Upper lobe of left lung (tissue), 6 donors: Measurements from ENCODE around the gene COBLL1. TPM values are rescaled to one million over a fixed set of nuclear protein-coding genes. Genes with fewer than 3 reads are reported as not detected.

Experiments
- ATAC-seq, 2 donors: fragments of 200-7000 bp; cut with Tn5 transposase; one replicate each; pipeline ENCODE4 v1.9.1; 2022; ENCODE audit warnings: mild to moderate bottlenecking in 2 of 2, moderate library complexity in 2 of 2; ENCODE audit not compliant: low FRiP score in 2 of 2
- DNase-seq, 2 donors: peaks; one replicate each; pipeline ENCODE4 v3.0.0-alpha.2; 2019 to 2020
- H3K27ac ChIP-seq, 4 donors: fragments of 200-600 bp; sonication (generic); one replicate each; pipeline ENCODE4 v1.5.1; 2016 to 2019
- H3K27me3 ChIP-seq, 4 donors: fragments of 200-600 bp; sonication (generic); one replicate each; pipeline ENCODE4 v1.5.1; 2017 to 2019
- H3K36me3 ChIP-seq, 4 donors: fragments of 200-600 bp; sonication (generic); one replicate each; pipeline ENCODE4 v1.5.1; 2016 to 2019
- H3K4me1 ChIP-seq, 4 donors: fragments of 200-600 bp; sonication (generic); one replicate each; pipeline ENCODE4 v1.5.1; 2018 to 2019
- H3K4me3 ChIP-seq, 4 donors: fragments of 200-600 bp; sonication (generic); one replicate each; pipeline ENCODE4 v1.5.1; 2017 to 2019; ENCODE audit warnings: mild to moderate bottlenecking in 2 of 4, moderate library complexity in 1 of 4
- H3K9me3 ChIP-seq, 4 donors: fragments of 200-600 bp; sonication (generic); one replicate each; pipeline ENCODE4 v1.5.1; 2018 to 2019
- CTCF ChIP-seq, 6 experiments: fragments of 450-650 bp in 4 of 6; fragments of 200-600 bp in 2 of 6; sonication (generic) in 2 of 6; IDR thresholded peaks; one replicate each; pipeline ENCODE4 v1.5.1; 2016 to 2019; ENCODE audit warnings: antibody characterized with exemption in 6 of 6
- EP300 ChIP-seq, 4 donors: sonication (generic); formaldehyde crosslinking; IDR thresholded peaks; one replicate each; pipeline ENCODE4 v1.5.1; 2017; ENCODE audit warnings: antibody characterized with exemption in 4 of 4, control low read depth in 2 of 4
- POLR2A ChIP-seq, 4 donors: fragments of 450-650 bp; IDR thresholded peaks; one replicate each; pipeline ENCODE4 v1.5.1; 2016 to 2017; ENCODE audit warnings: antibody characterized with exemption in 4 of 4, mild to moderate bottlenecking in 2 of 4
- POLR2AphosphoS5 ChIP-seq, 2 donors: sonication (generic); formaldehyde crosslinking; IDR thresholded peaks; one replicate each; pipeline ENCODE4 v1.5.1; 2017; ENCODE audit warnings: antibody characterized with exemption in 2 of 2
- WGBS, 2 donors: methylation state at CpG; one replicate each; pipeline ENCODE4 v1.1.5; 2017 to 2018; 5-methylcytosine and 5-hydroxymethylcytosine counted together
- total RNA-seq, 6 donors: library from RNA; depleted of rRNA in 4 of 6; stranded (reverse); fragments of >200 nt in 4 of 6; gene quantifications; one replicate each; pipeline versions ENCODE4 v1.1.0 to v1.2.1, GENCODE V29; 2016 to 2021
- donor health status: DM: no; HTN: no; CAD: no; lungs with moderate emphysema.
- donor health status: DM: no; HTN: yes; CAD: no; lungs with severe emphysema.

The COBLL1 gene
- total RNA-seq, 6 donors from 2014 or later = 64.3 to 128 (median 90.1) TPM

DNA sequence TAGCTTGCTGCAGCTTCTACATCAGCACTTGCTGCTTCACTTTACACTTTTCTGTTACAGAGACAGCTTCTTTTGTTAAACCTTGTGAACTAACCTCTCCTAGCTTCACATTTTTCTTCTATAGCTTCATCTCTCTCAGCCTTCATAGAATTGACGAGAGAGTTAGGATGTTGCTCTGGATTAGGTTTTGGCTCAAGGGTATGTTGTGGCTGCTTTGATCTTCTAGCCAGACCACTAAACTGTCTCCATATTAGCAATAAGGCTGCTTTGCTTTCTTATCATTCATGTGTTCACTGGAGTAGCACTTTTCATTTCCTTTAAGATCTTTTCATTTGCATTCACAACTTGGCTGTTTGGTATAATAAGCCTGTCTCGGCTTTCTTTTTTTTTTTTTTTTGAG is 174.1 kb downstream of the COBLL1 start:
- no peaks in the 10 kb centered on the region for H3K9me3 ChIP-seq
- TF ChIP-seq EP300 (IDR thresholded peaks at IDR 0.05) = no peak
- no peak for TF ChIP-seq POLR2AphosphoS5 (IDR thresholded peaks at IDR 0.05)
- TF ChIP-seq POLR2A (IDR thresholded peaks at IDR 0.05) = no peak
- no peak for TF ChIP-seq CTCF (IDR thresholded peaks at IDR 0.05)
- ATAC-seq = no peak

GRCh38 chr2:164664070-164664469 is 177.6 kb downstream of the COBLL1 start:
- no peaks in the 10 kb centered on the region for H3K36me3 ChIP-seq
- no peak overlapping the region for H3K4me3 ChIP-seq
- TF ChIP-seq CTCF (IDR thresholded peaks at IDR 0.05) = no peak
- TF ChIP-seq EP300 (IDR thresholded peaks at IDR 0.05) = no peak
- no peak for TF ChIP-seq POLR2AphosphoS5 (IDR thresholded peaks at IDR 0.05)
- no peak for TF ChIP-seq POLR2A (IDR thresholded peaks at IDR 0.05)

More for the DNA sequence above, 174.1 kb downstream of the COBLL1 start:
- Histone ChIP-seq H3K36me3 (no peaks in the 10 kb centered on the region), H3K4me3 (no peak overlapping the region), H3K27ac (no peak overlapping the region), H3K27me3 (no peaks in the 10 kb centered on the region), H3K4me1 (no peaks in the 10 kb centered on the region)
- no peak for DNase-seq
- WGBS, 2 donors = 82 to 86% methylated on average over 2 of the region's 2 CpGs

GRCh38 chr2:164662868-164663631 is 178.6 kb downstream of the COBLL1 start:
- Histone ChIP-seq H3K4me3 (no peak overlapping the region), H3K27me3 (no peaks in the 10 kb centered on the region), H3K4me1 (no peaks in the 10 kb centered on the region), H3K27ac (no peak overlapping the region), H3K36me3 (no peaks in the 10 kb centered on the region), H3K9me3 (no peaks in the 10 kb centered on the region)
- DNase-seq (no peak), ATAC-seq (no peak)
- whole genome bisulfite sequencing, 2 donors = 91 to 97% methylated on average over 1 of the region's 1 CpG
- TF ChIP-seq POLR2AphosphoS5 (IDR thresholded peaks at IDR 0.05) = no peak
- no peak for TF ChIP-seq EP300 (IDR thresholded peaks at IDR 0.05)
- no peak for TF ChIP-seq CTCF (IDR thresholded peaks at IDR 0.05)
- TF ChIP-seq POLR2A (IDR thresholded peaks at IDR 0.05) = no peak

More at GRCh38 chr2:164664070-164664469, 177.6 kb downstream of the COBLL1 start:
- H3K4me1 ChIP-seq = no peaks in the 10 kb centered on the region
- no peaks in the 10 kb centered on the region for H3K27me3 ChIP-seq
- H3K9me3 ChIP-seq = no peaks in the 10 kb centered on the region
- ATAC-seq (no peak), DNase-seq (no peak)
- no peak overlapping the region for H3K27ac ChIP-seq

DNA sequence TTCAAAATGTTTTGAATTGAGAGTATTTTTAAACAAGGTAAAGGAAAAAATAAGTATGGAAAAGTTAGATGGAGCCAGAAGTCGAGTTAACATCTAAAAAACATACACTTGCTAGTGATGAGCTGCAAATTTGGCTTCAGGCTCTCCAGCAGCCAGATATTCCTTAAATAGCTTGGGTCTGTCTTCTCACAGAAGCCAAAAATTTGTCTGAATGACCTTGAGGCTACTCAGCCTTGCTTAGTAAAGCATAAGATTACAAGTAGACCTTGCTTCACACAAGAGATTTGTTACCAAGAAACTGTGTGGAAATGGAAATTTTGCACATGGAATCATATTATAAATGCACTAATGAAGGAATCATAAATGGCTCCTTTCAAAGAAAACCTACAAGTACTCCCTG is 179.6 kb downstream of the COBLL1 start:
- Histone ChIP-seq H3K27me3 (no peaks in the 10 kb centered on the region), H3K9me3 (no peaks in the 10 kb centered on the region), H3K36me3 (no peaks in the 10 kb centered on the region), H3K4me1 (no peaks in the 10 kb centered on the region), H3K4me3 (no peak overlapping the region), H3K27ac (no peak overlapping the region)
- ATAC-seq = no peak
- TF ChIP-seq CTCF (IDR thresholded peaks at IDR 0.05) (no peak), EP300 (IDR thresholded peaks at IDR 0.05) (no peak), POLR2AphosphoS5 (IDR thresholded peaks at IDR 0.05) (no peak), POLR2A (IDR thresholded peaks at IDR 0.05) (no peak)
- 73 to 79% methylated on average over 1 of the region's 1 CpG for WGBS, 2 donors
- no peak for DNase-seq

DNA sequence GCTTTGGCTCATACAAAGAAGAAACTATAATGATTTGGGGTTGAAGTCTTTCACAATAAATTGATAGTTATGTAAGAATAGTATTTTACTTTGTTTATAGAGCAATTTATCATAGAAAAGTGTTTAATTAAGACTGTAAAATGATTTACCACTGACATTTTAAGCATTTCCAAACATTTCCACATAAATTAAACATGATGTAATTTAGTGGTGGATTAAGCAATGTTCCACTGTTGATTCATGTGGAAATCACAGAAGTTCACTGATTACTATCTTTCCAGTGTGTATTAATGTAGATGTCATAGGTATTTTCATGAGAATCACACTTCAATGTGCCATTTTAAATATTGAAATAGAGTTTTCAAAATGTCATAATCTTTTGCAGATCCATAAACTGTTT is 180.3 kb downstream of the COBLL1 start:
- no peaks in the 10 kb centered on the region for H3K4me1 ChIP-seq
- H3K9me3 ChIP-seq = no peaks in the 10 kb centered on the region
- no peaks in the 10 kb centered on the region for H3K36me3 ChIP-seq
- ATAC-seq (no peak), DNase-seq (no peak)
- no peak overlapping the region for H3K27ac ChIP-seq
- TF ChIP-seq POLR2AphosphoS5 (IDR thresholded peaks at IDR 0.05) (no peak), EP300 (IDR thresholded peaks at IDR 0.05) (no peak), CTCF (IDR thresholded peaks at IDR 0.05) (no peak), POLR2A (IDR thresholded peaks at IDR 0.05) (no peak)
- H3K27me3 ChIP-seq = no peaks in the 10 kb centered on the region
- no peak overlapping the region for H3K4me3 ChIP-seq
